ENCODE data around the gene BMPR1B. TPM values are rescaled to one million over a fixed set of nuclear protein-coding genes. Genes with fewer than 3 reads are reported as not detected.

BMPR1B gene
- total and polyA plus RNA-seq, 10 donors = 0.12 to 2.4 (median 1.2) TPM

DNA sequence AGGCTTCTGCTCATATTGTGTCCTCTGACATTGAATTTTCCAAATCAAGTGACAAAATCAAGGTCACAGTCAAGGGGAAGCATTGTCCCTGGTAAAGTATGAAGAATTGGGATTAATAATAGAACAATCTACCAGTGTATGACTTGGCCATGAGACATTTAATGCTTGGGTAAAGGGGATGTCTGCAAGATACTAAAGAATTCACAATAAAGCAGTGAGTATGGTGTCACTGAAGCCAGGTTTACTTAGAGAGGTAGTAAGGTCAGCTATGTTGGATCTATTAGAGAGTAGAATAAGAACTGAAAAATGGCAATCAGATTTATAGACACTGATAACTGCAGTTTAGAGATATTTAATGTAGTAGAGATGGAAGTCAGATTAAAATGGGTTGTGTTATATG, 349.2 kb downstream of the BMPR1B start:
- no peak overlapping the region for H3K27ac ChIP-seq
- H3K4me3 ChIP-seq = no peak overlapping the region
- no peak for DNase-seq
- no peaks in the 10 kb centered on the region for H3K36me3 ChIP-seq
- H3K9me3 ChIP-seq = no peaks in the 10 kb centered on the region
- no peaks in the 10 kb centered on the region for H3K4me1 ChIP-seq
- intact Hi-C loops (cut with DNase I; ENCODE audit: low total_unique reads) = no loop called here
- TF ChIP-seq, protein P1, sequence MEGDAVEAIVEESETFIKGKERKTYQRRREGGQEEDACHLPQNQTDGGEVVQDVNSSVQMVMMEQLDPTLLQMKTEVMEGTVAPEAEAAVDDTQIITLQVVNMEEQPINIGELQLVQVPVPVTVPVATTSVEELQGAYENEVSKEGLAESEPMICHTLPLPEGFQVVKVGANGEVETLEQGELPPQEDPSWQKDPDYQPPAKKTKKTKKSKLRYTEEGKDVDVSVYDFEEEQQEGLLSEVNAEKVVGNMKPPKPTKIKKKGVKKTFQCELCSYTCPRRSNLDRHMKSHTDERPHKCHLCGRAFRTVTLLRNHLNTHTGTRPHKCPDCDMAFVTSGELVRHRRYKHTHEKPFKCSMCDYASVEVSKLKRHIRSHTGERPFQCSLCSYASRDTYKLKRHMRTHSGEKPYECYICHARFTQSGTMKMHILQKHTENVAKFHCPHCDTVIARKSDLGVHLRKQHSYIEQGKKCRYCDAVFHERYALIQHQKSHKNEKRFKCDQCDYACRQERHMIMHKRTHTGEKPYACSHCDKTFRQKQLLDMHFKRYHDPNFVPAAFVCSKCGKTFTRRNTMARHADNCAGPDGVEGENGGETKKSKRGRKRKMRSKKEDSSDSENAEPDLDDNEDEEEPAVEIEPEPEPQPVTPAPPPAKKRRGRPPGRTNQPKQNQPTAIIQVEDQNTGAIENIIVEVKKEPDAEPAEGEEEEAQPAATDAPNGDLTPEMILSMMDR (IDR thresholded peaks at IDR 0.05 in 8 of 11, conservative IDR thresholded peaks at IDR 0.05 in 3 of 11) = no peak
- no peak for TF ChIP-seq POLR2A (IDR thresholded peaks at IDR 0.05)
- no peaks in the 10 kb centered on the region for H3K27me3 ChIP-seq (replicated peaks in 1 of 7)

DNA sequence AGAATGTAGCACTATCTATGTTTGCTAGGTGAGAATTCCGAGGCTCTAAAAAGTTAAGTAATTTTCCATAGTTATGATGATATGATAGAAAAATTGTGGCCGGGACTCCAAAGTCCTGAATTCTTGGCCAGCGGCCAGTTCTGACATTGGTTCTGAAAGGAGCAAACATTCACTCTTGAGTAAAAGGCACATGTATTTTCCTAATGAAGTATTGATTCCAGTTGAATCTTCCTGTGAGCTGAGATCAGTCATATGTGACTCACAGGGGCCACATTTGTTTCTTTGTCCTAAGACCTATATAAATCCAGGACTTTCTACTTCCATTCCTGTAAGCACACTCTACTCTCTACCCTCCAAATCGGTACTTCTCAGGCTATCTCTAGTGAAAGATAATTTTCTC, 349.9 kb downstream of the BMPR1B start:
- no peaks in the 10 kb centered on the region for H3K9me3 ChIP-seq
- intact Hi-C loops (cut with DNase I; ENCODE audit: low total_unique reads) = no loop called here
- no peak overlapping the region for H3K4me3 ChIP-seq
- no peaks in the 10 kb centered on the region for H3K36me3 ChIP-seq
- H3K27ac ChIP-seq = no peak overlapping the region
- no peaks in the 10 kb centered on the region for H3K4me1 ChIP-seq
- TF ChIP-seq POLR2A (IDR thresholded peaks at IDR 0.05) (no peak), POLR2AphosphoS5 (IDR thresholded peaks at IDR 0.05) (no peak)
- TF ChIP-seq, protein P1 (IDR thresholded peaks at IDR 0.05 in 8 of 11, conservative IDR thresholded peaks at IDR 0.05 in 3 of 11) = no peak
- no peak for DNase-seq
- 75 to 92% (median 87%) methylated on average over 4 of the region's 4 CpGs for WGBS, 5 donors
- H3K27me3 ChIP-seq (replicated peaks in 1 of 7) = no peaks in the 10 kb centered on the region

DNA sequence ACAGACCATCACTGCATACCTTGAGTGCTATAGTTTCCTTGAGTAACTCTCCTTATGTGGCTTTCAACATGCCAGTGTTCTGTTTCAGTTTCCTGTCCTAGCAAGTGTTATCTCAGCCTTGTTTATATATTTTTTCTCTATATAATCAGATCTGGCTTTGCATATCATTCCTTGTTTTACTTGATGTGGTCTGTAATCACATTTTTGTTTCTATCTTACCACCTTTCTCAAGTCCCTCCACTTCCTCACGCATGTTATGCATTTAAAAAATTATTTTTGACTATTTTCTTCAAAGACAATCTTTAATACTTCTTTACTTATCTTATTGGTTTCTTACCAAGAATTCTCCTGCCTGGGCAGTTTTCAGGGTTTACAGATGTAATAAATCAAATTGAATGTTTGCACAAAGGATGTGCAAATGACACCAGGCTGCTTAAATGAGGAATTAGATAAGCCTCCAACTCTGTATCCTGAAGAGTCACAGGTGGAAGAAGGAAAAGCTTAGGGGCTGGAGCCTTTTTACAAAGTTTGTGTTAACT, 351.2 kb downstream of the BMPR1B start:
- H3K36me3 ChIP-seq = no peaks in the 10 kb centered on the region
- intact Hi-C loops (cut with DNase I; ENCODE audit: low total_unique reads) = no loop called here
- DNase-seq = no peak
- H3K4me3 ChIP-seq = no peak overlapping the region
- H3K9me3 ChIP-seq = no peaks in the 10 kb centered on the region
- 75 to 91% (median 85%) methylated on average over 1 of the region's 1 CpG for WGBS, 5 donors
- H3K27ac ChIP-seq = no peak overlapping the region
- no peaks in the 10 kb centered on the region for H3K4me1 ChIP-seq
- H3K27me3 ChIP-seq (replicated peaks in 1 of 7) = no peaks in the 10 kb centered on the region
- TF ChIP-seq POLR2AphosphoS5 (IDR thresholded peaks at IDR 0.05) (no peak), POLR2A (IDR thresholded peaks at IDR 0.05) (no peak)
- TF ChIP-seq, protein P1 (IDR thresholded peaks at IDR 0.05 in 8 of 11, conservative IDR thresholded peaks at IDR 0.05 in 3 of 11) = no peak

DNA sequence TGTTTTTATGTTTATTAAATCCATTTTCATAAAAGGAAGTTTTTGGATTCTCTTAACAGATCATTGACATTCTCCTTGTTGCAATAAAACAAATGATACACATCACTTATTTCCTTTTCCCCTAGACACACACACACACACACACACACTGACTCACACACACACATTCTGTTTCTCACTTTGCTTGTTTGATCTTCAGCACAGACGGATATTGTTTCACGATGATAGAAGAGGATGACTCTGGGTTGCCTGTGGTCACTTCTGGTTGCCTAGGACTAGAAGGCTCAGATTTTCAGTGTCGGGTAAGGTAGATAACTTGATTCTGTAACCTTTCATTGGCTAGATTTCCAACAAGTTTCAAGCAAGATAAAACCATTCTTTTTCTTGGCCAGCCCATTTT, 356.8 kb downstream of the BMPR1B start:
- Histone ChIP-seq H3K36me3 (no peaks in the 10 kb centered on the region), H3K9me3 (no peaks in the 10 kb centered on the region), H3K4me1 (no peaks in the 10 kb centered on the region), H3K27ac (no peak overlapping the region), H3K4me3 (no peak overlapping the region), H3K27me3 (replicated peaks in 1 of 7) (no peaks in the 10 kb centered on the region)
- DNase-seq = no peak
- intact Hi-C loops (cut with DNase I; ENCODE audit: low total_unique reads) = no loop called here
- WGBS, 5 donors = 83 to 87% (median 84%) methylated on average over 3 of the region's 3 CpGs
- TF ChIP-seq, protein P1 (IDR thresholded peaks at IDR 0.05 in 8 of 11, conservative IDR thresholded peaks at IDR 0.05 in 3 of 11) = no peak
- no peak for TF ChIP-seq POLR2A (IDR thresholded peaks at IDR 0.05)
- no peak for TF ChIP-seq POLR2AphosphoS5 (IDR thresholded peaks at IDR 0.05)
